ENCODE measurements around the gene TRAF7.
A peak's percentile ranks its signal among the peaks of the same experiment; 100 is the strongest.
"Not testable (repeated sequence)": the region's sequence is repeated elsewhere in the genome, so short reads cannot be mapped to it uniquely, and the experiment has no call there.

TRAF7 gene

DNA sequence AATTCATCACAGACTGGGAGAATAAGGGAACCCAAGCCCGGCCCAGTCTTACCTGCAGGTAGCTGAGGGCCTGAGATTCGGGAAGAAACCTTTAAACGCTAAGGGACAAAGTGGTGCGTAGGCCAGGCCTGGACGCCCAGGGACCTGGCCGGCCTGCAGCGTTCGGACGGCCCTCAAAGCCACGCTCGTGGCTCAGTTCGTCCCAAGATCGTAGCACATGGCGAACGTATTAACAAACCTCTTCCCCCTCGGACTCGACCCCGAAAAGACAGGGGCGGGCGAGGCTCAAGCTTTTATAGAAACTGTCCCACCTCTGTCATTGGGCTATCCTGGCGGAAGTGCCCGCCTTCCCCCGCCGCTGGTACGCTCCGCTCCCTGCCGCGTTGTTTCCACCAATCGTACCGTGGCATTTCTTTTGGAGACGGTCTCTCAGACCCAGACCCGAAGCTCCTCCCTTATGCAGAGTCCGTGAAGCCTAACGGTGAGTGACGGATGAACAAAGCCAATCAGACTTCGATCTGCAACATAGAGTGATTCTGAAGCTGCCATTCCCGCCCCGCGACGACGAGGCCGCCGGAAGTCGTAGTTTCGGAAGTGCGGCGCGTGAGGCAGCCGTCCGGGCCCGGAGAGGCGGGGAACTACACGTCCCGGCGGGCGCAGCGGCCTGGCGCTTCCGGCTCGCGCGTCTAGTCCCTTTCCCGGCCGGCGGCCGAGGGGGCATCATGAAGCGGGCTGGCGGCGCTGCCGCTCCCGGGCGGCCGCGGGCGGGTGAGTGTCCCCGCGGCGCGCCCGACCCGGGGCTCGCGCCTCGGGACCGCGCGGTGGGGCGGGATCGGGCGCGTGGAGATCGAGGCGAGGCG is at the start of gene TRAF7:
TRAF7 (plus strand) TSS at position 692 of the 860 bp plus-strand sequence. CDS start 8,139 bp downstream, outside the sequence.
- peak; percentile 87 to 100 (median 98) for DNase-seq

- not testable (repeated sequence) for DNase-seq
Observed at GRCh38 chr16:2106211-2106610, 49.4 kb upstream of the TRAF7 start.

- not testable (repeated sequence) for DNase-seq
Observed at GRCh38 chr16:2107121-2107790, 48.3 kb upstream of the TRAF7 start.

DNA sequence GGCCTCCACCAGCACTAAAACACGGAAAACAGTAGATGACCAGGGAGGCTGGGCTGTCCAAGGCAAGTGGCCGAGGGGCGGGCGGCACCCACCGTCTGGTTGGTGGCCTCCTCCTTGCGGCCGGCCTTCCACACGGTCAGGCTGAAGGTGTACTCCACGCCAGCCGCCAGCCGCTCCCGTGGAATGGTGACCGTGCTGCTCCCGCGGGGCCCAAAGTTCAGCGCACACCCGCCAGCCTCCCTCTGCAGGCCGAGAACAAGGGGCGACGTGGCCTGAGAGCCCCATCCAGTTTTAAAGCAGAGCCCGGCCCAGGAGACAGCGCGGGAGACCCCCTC is 47.8 kb upstream of the TRAF7 start:
- not testable (repeated sequence) for DNase-seq

DNA sequence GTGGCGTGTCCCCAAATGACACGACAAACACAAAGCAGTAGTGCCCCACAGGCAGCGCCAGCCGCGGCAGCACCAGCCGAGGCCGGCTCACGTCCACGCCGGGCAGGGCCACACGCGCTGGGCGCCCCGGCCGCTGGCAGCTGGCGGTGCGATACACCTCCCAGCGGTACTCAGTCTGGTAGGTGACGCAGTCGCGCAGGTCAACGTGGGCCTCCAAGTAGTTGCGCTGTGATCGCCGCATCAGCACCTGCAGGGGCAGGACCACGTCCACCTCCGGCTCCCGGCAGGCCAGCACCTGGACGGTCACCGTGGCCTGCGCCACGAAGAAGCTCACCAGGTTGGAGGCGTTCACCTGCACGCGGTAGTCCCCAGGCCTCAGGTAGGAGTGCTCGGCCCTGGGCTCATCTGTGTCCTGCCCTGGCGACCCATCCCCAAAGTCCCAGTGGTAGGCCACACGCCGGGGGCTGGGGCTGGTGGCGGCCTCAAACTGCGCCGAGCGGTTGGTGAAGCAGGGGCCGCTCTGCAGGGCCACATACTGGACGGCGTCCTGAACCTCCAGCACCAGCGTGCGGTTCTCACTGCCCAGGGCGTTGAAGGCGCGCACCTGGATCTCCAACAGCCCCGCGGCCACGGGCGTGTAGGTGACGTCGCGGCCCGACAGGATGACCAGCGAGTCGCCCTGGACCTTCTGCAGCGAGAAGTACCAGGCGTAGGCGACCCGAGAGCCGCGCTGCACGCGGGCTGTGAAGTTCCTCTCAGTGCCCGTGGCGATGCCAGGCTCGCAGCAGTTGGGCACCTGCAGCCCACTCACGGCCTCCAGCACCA is 46.9 kb upstream of the TRAF7 start:
- DNase-seq = not testable (repeated sequence)

GRCh38 chr16:2109271-2109580 is 46.4 kb upstream of the TRAF7 start:
- DNase-seq = not testable (repeated sequence)

GRCh38 chr16:2109872-2110271 is 45.7 kb upstream of the TRAF7 start:
- not testable (repeated sequence) for DNase-seq

GRCh38 chr16:2110332-2111008 is 45.1 kb upstream of the TRAF7 start:
- not testable (repeated sequence) for DNase-seq

DNA sequence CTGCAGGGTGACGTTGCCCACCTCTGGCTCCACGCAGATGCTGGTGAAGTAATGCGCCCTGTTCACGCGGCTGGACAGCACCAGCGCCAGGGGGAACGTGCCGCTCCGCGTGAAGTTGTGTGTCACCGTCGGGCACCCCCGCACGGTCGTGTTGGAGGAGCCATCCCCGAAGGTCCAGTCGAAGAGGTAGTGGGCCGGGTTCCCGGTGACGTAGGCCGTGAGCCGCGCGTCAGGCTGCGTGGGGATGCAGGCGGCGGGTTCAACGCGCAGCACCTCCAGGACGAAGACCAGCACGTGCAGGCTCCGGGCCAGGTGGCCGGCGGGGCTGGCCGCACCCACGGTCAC is 44.6 kb upstream of the TRAF7 start:
- not testable (repeated sequence) for DNase-seq

- DNase-seq = not testable (repeated sequence)
Observed at GRCh38 chr16:2111412-2112335, 43.9 kb upstream of the TRAF7 start.

DNA sequence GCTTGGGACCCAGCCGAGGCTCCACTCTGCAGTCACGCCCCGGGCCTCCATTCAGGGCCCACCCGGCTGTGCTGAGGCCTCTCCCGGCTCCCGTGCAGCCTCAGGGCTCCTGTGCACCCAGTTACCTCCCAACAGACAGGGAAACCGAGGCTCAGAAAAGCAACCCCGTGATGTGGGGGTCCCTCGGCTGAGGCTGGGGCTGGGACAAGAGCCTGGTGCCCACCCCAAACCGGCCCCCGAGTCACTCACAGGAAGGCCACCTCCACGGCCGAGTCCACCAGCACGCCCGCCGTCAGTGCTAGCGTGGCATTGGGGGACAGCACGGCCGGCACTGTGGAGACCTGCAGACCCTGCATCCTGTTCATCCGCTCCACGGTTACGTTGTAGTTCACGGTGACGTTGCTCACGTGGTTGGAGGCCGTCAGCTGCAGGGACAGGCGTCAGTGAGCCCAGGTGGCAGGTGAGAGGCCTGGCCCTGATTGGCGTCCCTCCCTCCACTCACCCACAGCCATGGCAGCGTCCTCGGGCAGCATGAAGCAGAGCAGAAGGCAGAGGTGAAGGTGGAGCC is 43.0 kb upstream of the TRAF7 start:
- not testable (repeated sequence) for DNase-seq

DNA sequence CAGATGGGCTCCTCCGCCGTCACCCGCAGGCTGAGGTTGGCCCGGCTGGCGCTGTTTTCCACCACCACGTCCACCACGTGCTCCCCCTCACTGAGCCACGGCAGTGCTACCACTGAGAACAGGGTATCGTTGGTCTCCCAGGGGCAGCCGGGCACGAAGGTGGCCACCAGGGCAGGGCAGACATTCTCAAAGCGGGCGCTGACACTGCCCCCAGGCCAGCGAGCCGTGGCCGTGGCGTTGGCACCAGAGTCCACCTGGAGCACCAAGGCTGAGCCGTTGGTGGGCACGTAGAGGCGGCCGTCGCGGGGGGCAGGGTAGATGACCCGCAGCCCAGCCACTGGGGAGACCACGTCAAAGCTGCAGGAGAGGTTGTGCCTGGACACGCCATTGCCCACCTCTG is 41.4 kb upstream of the TRAF7 start:
- DNase-seq = not testable (repeated sequence)

- DNase-seq = not testable (repeated sequence)
Observed at GRCh38 chr16:2114885-2115590, 40.5 kb upstream of the TRAF7 start.

DNA sequence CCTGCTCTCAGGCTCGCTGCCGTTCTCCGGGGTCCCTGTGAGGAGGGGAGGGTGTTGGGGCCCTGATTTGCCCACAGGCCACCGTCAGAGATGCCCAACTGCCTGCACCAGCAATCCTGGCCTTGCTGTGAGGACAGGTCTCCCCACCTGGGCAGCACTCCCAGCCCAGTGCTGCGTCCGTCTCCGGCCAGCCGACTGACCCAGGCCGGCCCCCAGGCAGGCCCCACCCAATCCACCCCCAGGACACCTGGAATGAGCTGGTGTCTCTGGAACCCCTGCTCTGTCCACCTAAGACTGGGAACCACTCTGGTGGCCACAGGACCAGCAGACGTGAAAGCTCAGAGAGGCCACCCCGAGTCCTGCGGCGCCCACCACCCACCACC is 40.0 kb upstream of the TRAF7 start:
- no peak for DNase-seq

DNA sequence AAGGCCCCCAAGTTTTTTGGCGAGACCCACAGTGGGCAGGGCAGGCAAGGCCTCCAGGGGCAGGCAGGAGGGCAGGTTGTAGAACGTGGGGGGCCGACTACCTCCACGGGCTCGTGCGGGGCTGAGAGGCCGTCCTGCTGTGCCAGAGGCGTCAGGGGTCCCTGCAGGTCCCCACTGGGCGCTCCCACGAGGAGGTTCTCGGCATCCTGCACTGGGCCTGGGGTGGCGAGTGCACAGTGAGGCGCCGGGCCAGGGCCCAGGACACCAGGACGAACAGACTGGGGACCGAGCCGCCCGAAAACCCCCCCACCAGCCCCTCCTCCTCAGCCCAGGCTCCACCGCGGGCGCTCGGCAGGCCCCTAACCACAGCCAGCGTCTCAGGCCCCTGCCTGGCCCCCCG is 39.2 kb upstream of the TRAF7 start:
- DNase-seq = not testable (repeated sequence)

DNA sequence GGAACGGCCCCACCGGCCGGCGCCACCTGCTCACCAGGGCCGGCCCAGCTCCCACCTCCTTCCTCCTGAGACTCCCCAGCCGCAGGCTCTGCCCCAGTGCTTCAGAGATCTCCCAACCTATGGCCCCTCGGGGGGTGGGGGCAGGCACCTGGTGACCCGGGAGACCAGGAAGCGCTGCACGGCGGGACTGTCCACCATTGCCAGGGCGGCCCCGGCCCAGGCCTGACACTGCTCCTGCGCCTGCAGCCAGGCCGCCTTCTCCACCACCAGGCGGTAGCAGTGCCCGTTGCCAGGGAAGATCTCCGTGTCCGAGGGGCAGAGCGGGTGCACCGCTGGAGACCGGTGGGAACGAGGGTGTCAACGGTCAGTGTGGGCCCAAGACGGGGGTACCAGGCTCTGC is 38.2 kb upstream of the TRAF7 start:
- not testable (repeated sequence) for DNase-seq

DNA sequence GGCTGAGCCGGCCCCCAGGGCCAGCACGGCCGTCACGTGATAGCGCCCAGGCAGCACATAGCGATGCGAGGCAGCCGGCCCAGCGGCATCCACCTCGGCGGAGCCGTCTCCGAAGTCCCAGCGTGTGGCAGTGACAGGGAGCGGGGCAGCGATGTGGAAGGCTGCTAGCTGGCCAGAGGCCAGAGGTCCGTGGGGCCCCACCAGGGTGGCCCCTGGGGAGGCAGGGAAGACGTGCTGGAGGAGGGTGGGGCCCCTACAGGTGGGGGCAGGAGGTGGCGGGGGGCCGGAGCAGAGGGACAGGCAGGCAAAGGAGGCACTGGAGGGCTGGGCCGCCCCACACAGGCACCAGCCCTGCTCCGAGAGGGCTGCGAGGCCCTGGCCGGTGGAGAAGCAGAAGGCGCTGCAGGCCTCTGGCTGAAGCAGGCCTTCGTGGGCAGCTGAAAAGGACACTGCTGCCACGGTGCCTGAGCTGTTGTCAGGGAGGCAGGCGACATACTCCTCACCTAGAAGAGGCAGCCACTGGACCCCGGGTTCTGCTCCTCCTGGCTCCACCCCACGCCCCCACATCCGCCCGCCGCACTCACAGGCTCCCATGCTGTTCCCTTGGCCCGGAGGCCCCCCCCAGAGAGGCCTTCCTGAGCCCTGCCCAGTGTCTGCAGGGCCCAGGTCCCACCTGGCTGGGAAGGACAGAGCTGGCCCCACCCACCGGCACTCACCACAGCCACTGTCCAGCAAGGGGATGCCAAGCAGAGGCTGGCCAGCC is 37.4 kb upstream of the TRAF7 start:
- DNase-seq = not testable (repeated sequence)

DNA sequence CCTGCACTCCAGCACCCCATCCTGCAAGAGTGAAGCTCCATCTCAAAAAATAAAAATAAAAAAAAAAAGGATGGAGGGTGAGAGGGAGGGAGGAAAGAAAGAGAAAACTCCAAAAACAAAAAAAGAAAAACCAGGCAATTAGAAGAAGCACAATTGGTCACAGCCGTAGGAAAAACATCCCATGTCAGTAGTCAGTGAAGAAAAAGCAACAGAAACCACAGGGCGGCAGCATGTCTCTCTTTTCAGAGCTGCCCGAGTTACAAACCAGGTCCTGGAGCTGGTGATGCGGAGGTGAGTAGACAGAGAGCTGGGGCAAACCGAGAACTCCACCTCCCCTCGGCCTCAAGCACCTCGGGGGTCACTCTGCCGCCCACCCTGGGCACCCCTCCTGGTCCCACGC is 34.3 kb upstream of the TRAF7 start:
- DNase-seq = peak in 10 of 14 donors; percentile 15 to 80 (median 28)

GRCh38 chr16:2121853-2122252 is 33.7 kb upstream of the TRAF7 start:
- peak in 9 of 14 donors; percentile 29 to 64 (median 39) for DNase-seq

- no peak for DNase-seq
Observed at GRCh38 chr16:2122429-2122828, 33.2 kb upstream of the TRAF7 start.

All from C1 segment of cervical spinal cord (tissue), 14 donors.